GM13977 (cell line): ENCODE data around the gene PPP1R14C.

Experiments used
- DNase-seq: peaks from one replicate; pipeline ENCODE4 v3.0.0; 2012; ENCODE audit warnings: low spot score
- in situ Hi-C: fragments of 300-500 bp; cut with MboI; formaldehyde crosslinking; loops from one replicate; pipeline ENCODE4 v1.12.0; 2022; ENCODE audit warnings: low sequenced_read_pairs, low pct_unique_long_range_greater_than_20kb, mixed read lengths, inconsistent platforms; ENCODE audit not compliant: unreplicated experiment
- TF ChIP-seq, protein P1 (sequence below): IDR thresholded peaks from 2 replicates; pipeline ENCODE4 v1.5.1; 2012; ENCODE audit warnings: mild to moderate bottlenecking, control low read depth; ENCODE audit not compliant: insufficient read depth; ENCODE audit errors: extremely low read depth, missing control alignments

The PPP1R14C gene

DNA sequence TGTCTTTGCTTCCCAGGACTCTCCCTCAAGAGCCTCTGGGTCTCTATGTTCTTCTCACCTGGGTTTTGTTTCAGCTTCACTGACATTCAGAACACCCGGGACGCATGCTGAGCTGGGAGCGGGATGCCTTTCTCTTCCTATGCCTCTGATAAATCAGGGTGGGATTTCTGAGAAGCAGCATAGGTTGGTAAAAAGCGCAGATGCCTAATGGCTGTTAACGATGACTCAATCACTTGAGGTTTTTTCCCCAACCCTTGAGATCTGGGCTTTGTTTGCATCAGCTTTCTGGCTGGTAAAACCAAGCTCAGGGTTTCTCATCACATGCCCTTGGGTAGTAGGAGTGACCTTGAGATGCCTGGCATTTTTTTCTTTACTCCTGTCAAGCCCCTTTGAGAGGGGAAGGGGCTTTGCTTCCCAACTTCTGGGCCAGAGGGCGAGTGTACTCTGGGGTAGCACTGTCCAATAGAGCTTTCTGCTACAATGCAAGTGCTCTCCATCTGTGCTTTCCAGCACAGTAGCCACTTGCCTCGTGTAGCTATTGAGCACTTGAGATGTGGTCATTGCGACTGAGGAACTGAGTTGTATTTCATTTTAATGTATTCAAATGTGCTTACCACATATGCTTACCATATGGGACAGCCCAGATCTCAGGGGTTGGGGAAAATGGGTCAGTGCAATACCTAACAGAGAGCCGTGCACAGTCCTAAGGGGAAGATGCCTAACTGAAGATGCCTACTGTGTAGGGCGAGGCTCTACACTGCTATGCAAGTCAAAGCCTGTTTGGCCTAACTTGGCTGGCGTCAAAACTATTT lies 69.1 kb downstream of the PPP1R14C start:
- TF ChIP-seq, protein P1, sequence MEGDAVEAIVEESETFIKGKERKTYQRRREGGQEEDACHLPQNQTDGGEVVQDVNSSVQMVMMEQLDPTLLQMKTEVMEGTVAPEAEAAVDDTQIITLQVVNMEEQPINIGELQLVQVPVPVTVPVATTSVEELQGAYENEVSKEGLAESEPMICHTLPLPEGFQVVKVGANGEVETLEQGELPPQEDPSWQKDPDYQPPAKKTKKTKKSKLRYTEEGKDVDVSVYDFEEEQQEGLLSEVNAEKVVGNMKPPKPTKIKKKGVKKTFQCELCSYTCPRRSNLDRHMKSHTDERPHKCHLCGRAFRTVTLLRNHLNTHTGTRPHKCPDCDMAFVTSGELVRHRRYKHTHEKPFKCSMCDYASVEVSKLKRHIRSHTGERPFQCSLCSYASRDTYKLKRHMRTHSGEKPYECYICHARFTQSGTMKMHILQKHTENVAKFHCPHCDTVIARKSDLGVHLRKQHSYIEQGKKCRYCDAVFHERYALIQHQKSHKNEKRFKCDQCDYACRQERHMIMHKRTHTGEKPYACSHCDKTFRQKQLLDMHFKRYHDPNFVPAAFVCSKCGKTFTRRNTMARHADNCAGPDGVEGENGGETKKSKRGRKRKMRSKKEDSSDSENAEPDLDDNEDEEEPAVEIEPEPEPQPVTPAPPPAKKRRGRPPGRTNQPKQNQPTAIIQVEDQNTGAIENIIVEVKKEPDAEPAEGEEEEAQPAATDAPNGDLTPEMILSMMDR, result no peak
- in situ Hi-C loops, result no loop called here
- DNase-seq, result no peak

DNA sequence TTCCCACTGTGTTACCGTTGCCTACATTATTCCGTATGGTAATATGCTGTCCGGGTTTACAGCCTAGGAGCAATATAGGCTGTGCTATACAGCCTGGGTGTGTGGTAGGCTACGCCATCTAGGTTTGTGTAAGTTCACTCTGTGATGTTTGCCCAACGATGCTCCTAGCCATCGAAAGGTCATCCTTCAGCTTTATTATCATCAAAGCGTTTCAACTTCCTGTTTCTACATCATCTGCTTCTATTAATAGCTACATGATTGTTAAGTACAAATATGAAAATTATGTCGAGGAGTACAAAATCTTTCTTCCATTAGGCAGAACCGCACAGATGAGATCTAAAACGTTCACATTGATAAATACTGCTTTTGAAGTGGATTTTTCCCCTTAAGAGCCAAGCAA lies 69.9 kb downstream of the PPP1R14C start:
- TF ChIP-seq, protein P1, result no peak
- no peak for DNase-seq
- in situ Hi-C loops, result no loop called here

GRCh38 chr6:150213301-150213700 lies 70.5 kb downstream of the PPP1R14C start:
- in situ Hi-C loops, result no loop called here
- no peak for DNase-seq
- TF ChIP-seq, protein P1, result no peak

GRCh38 chr6:150214310-150214709 lies 71.5 kb downstream of the PPP1R14C start:
- in situ Hi-C loops, result no loop called here
- TF ChIP-seq, protein P1, result no peak
- DNase-seq, result no peak

- TF ChIP-seq, protein P1, result no peak
- no peak for DNase-seq
Observed at GRCh38 chr6:150220634-150221551, 78.0 kb downstream of the PPP1R14C start.

GRCh38 chr6:150224820-150225219 lies 82.0 kb downstream of the PPP1R14C start:
- in situ Hi-C loops, result no loop called here
- TF ChIP-seq, protein P1, result no peak
- DNase-seq, result no peak

More at GRCh38 chr6:150220634-150221551, 78.0 kb downstream of the PPP1R14C start:
- in situ Hi-C loops, result no loop called here
